OCI-LY1 (cell line): ENCODE data around the gene RASSF8.

Experiments used
- EZH2 ChIP-seq: fragments of 200-600 bp; sonication (generic), shearing (Covaris generic); IDR thresholded peaks from 2 replicates; pipeline ENCODE4 v1.8.0; 2017; ENCODE audit warnings: borderline replicate concordance, mixed run types, mild to moderate bottlenecking, antibody characterized with exemption, low read length, moderate library complexity, mixed read lengths
- TF ChIP-seq, protein P1 (sequence below): fragments of 200-600 bp; sonication (generic), shearing (Covaris generic); IDR thresholded peaks from 2 replicates; pipeline ENCODE4 v1.5.1; 2017; ENCODE audit warnings: mild to moderate bottlenecking, antibody characterized with exemption, low read length, moderate library complexity, mixed read lengths

GRCh38 chr12:26124446-26125399 is 166.2 kb downstream of the RASSF8 start, which contains the start of gene BHLHE41:
- TF ChIP-seq, protein P1, sequence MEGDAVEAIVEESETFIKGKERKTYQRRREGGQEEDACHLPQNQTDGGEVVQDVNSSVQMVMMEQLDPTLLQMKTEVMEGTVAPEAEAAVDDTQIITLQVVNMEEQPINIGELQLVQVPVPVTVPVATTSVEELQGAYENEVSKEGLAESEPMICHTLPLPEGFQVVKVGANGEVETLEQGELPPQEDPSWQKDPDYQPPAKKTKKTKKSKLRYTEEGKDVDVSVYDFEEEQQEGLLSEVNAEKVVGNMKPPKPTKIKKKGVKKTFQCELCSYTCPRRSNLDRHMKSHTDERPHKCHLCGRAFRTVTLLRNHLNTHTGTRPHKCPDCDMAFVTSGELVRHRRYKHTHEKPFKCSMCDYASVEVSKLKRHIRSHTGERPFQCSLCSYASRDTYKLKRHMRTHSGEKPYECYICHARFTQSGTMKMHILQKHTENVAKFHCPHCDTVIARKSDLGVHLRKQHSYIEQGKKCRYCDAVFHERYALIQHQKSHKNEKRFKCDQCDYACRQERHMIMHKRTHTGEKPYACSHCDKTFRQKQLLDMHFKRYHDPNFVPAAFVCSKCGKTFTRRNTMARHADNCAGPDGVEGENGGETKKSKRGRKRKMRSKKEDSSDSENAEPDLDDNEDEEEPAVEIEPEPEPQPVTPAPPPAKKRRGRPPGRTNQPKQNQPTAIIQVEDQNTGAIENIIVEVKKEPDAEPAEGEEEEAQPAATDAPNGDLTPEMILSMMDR: no peak
- TF ChIP-seq EZH2: no peak
